GM23248 (cell line): ENCODE measurements around the gene CCDC107.

Source experiments
- EZH2 ChIP-seq: fragments of 200-600 bp; sonication (generic); IDR thresholded peaks from 2 replicates; pipeline ENCODE4 v1.6.1; 2018; ENCODE audit warnings: antibody characterized with exemption, mild to moderate bottlenecking; ENCODE audit not compliant: insufficient read depth, poor library complexity, severe bottlenecking
- EZH2phosphoT487 ChIP-seq: fragments of 200-600 bp; sonication (generic); IDR thresholded peaks from 2 replicates; pipeline ENCODE4 v1.6.1; 2018; ENCODE audit warnings: antibody characterized with exemption, moderate library complexity, mild to moderate bottlenecking, low read depth; ENCODE audit not compliant: insufficient read depth

- TF ChIP-seq EZH2phosphoT487: no peak
- TF ChIP-seq EZH2: no peak
These were observed 1.2 kb downstream of the CCDC107 start for GRCh38 chr9:35659340-35659739.
